CD4-positive, CD25-positive, alpha-beta regulatory T cell (primary cell): ENCODE results near the gene LMO7. TPM values are rescaled to one million over a fixed set of nuclear protein-coding genes. Genes with fewer than 3 reads are reported as not detected.
"Not testable (repeated sequence)": the region's sequence is repeated elsewhere in the genome, so short reads cannot be mapped to it uniquely, and the experiment has no call there.

ENCODE experiments used
- ATAC-seq, 2 donors: fragments of 150-1000 bp; cut with Tn5 transposase; one replicate each; pipeline ENCODE4 v1.10.0; 2021; ENCODE audit warnings: low read depth in 2 of 2, moderate number of reproducible peaks in 2 of 2, moderate library complexity in 1 of 2
- DNase-seq, 3 donors: peaks; one replicate each; pipeline versions ENCODE4 v3.0.0 to v3.0.0-alpha.2; 2012 to 2022; ENCODE audit warnings: mixed read lengths in 1 of 3
- H3K27ac ChIP-seq: one replicate; pipeline ENCODE4 v1.7.0; 2013; ENCODE audit warnings: mild to moderate bottlenecking, low read length; ENCODE audit not compliant: insufficient read depth, poor library complexity, severe bottlenecking
- H3K27me3 ChIP-seq: one replicate; pipeline ENCODE4 v1.7.0; 2013; ENCODE audit warnings: low read length; ENCODE audit not compliant: control insufficient read depth, insufficient read depth
- H3K36me3 ChIP-seq: one replicate; pipeline ENCODE4 v1.7.0; 2013; ENCODE audit warnings: mild to moderate bottlenecking, low read length, moderate library complexity; ENCODE audit not compliant: control insufficient read depth, insufficient read depth
- H3K4me1 ChIP-seq: 2 replicates; pipeline ENCODE4 v1.7.0; 2013; ENCODE audit warnings: mild to moderate bottlenecking, low read length; ENCODE audit not compliant: insufficient read depth, control insufficient read depth, poor library complexity, severe bottlenecking
- H3K4me3 ChIP-seq: one replicate; pipeline ENCODE4 v1.7.0; 2013; ENCODE audit warnings: low read depth, mild to moderate bottlenecking, low read length, moderate library complexity
- H3K9me3 ChIP-seq, 2 experiments: 1 replicate in 1 of 2; 2 replicates in 1 of 2; pipeline ENCODE4 v1.7.0; 2013; ENCODE audit warnings: low read length in 2 of 2, mild to moderate bottlenecking in 1 of 2, moderate library complexity in 1 of 2; ENCODE audit not compliant: control insufficient read depth in 2 of 2
- H3K27ac Mint-ChIP-seq, 3 donors: one replicate each; pipeline ENCODE4 v1.8.0; 2020 to 2022; ENCODE audit warnings: mild to moderate bottlenecking in 3 of 3, mixed read lengths in 3 of 3, moderate library complexity in 2 of 3
- H3K27me3 Mint-ChIP-seq: one replicate; pipeline ENCODE4 v1.8.0; 2022; ENCODE audit warnings: mild to moderate bottlenecking, mixed read lengths
- H3K36me3 Mint-ChIP-seq: one replicate; pipeline ENCODE4 v1.8.0; 2020; ENCODE audit warnings: mixed read lengths
- H3K4me1 Mint-ChIP-seq, 4 donors: one replicate each; pipeline ENCODE4 v1.8.0; 2020 to 2022; ENCODE audit warnings: mixed read lengths in 4 of 4, mild to moderate bottlenecking in 1 of 4
- H3K4me3 Mint-ChIP-seq, 4 donors: one replicate each; pipeline ENCODE4 v1.8.0; 2020 to 2022; ENCODE audit warnings: mild to moderate bottlenecking in 4 of 4, mixed read lengths in 4 of 4, moderate library complexity in 3 of 4
- H3K9me3 Mint-ChIP-seq, 7 donors: one replicate each; pipeline ENCODE4 v1.8.0; 2020 to 2022; ENCODE audit warnings: mixed read lengths in 7 of 7, mild to moderate bottlenecking in 3 of 7, moderate library complexity in 2 of 7
- polyA plus RNA-seq, 4 donors: library from polyadenylated mRNA; unstranded; fragments of 300-500 nt; fragmentation: Illumina TruSeq; gene quantifications; one replicate each; pipeline ENCODE4 v1.2.3, GENCODE V29; 2021
- total RNA-seq: library from RNA; stranded (reverse); gene quantifications from one replicate; pipeline ENCODE4 v1.2.3, GENCODE V29; 2022

The LMO7 gene
- total and polyA plus RNA-seq, 5 donors from 2014 or later: 4.2 to 22.5 (median 10.6) TPM

DNA sequence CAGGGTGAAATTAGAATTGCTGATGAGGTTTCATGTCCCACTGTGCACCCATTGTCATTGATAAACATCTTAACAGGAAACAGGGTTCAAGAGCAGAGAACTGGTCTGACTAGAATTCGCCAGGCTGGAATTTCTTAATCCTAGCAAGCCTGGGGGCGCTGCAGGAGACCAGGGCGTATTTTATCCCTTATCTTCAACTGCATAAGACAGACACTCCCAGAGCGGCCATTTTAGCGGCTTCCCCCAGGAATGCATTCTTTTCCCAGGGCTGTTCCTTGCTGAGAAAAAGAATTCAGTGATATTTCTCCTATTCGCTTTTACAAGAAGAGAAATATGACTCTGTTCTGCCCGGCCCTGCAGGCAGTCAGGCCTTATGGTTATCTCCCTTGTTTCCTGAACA, 63.6 kb downstream of the LMO7 start:
- H3K4me1 Mint-ChIP-seq: not testable (repeated sequence)

GRCh38 chr13:75700552-75700951, 64.4 kb downstream of the LMO7 start:
- ATAC-seq: no peak
- peaks cover 2% of the 10 kb centered on the region for H3K27me3 Mint-ChIP-seq
- no peak overlapping the region for H3K4me3 Mint-ChIP-seq
- no peaks in the 10 kb centered on the region for H3K27me3 ChIP-seq
- H3K4me1 Mint-ChIP-seq: peaks cover 6 to 10% (median 9%) of the 10 kb centered on the region in 4 donors
- no peaks in the 10 kb centered on the region for H3K36me3 ChIP-seq
- peaks cover 4% of the 10 kb centered on the region for H3K4me1 ChIP-seq
- DNase-seq: no peak
- H3K27ac Mint-ChIP-seq: no peak overlapping the region
- no peak overlapping the region for H3K27ac ChIP-seq
- H3K9me3 Mint-ChIP-seq: peaks cover 0 to 3% (median 0%) of the 10 kb centered on the region in 7 donors
- no peaks in the 10 kb centered on the region for H3K9me3 ChIP-seq
- no peaks in the 10 kb centered on the region for H3K36me3 Mint-ChIP-seq
- H3K4me3 ChIP-seq: no peak overlapping the region

More for the DNA sequence above, 63.6 kb downstream of the LMO7 start:
- H3K27ac Mint-ChIP-seq, H3K36me3 Mint-ChIP-seq, H3K36me3 ChIP-seq, DNase-seq, H3K4me3 ChIP-seq, H3K4me3 Mint-ChIP-seq, H3K4me1 ChIP-seq, ATAC-seq, H3K27ac ChIP-seq, H3K27me3 ChIP-seq, H3K27me3 Mint-ChIP-seq, H3K9me3 ChIP-seq, H3K9me3 Mint-ChIP-seq: not testable (repeated sequence)

- H3K36me3 Mint-ChIP-seq: no peaks in the 10 kb centered on the region
- no peak for DNase-seq
- H3K9me3 Mint-ChIP-seq: peaks cover 0 to 3% (median 0%) of the 10 kb centered on the region in 7 donors
- Histone ChIP-seq H3K4me1 (no peaks in the 10 kb centered on the region), H3K4me3 (no peak overlapping the region), H3K27ac (no peak overlapping the region), H3K9me3 (no peaks in the 10 kb centered on the region), H3K36me3 (no peaks in the 10 kb centered on the region), H3K27me3 (no peaks in the 10 kb centered on the region)
- no peak overlapping the region for H3K27ac Mint-ChIP-seq
- no peaks in the 10 kb centered on the region for H3K27me3 Mint-ChIP-seq
- peaks cover 4 to 8% (median 5%) of the 10 kb centered on the region in 4 donors for H3K4me1 Mint-ChIP-seq
- ATAC-seq: no peak
- H3K4me3 Mint-ChIP-seq: no peak overlapping the region
Observed at GRCh38 chr13:75702476-75702875, 66.3 kb downstream of the LMO7 start.

DNA sequence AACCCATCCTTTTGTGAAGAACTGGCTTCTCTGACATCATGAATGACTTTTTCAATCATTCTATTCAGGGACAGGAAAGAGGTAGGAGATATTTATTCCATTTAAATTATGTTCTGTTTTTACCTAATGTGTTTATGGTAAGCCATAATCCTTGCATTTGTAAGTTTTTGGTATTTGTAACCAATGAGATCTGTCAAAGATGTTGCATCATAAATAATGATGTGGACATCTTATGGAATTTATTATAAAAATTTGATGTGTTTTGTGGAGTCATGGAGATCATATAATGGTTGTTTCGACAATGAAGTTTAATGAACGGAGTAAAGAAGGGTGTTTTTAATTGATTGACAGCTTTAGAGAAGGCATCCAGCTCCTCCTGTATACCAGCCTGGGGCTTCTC, 67.6 kb downstream of the LMO7 start:
- no peaks in the 10 kb centered on the region for H3K36me3 ChIP-seq
- H3K27ac Mint-ChIP-seq: no peak overlapping the region
- H3K27ac ChIP-seq: no peak overlapping the region
- no peaks in the 10 kb centered on the region for H3K4me1 ChIP-seq
- H3K9me3 Mint-ChIP-seq: peaks cover 0 to 3% (median 0%) of the 10 kb centered on the region in 7 donors
- H3K4me3 Mint-ChIP-seq: no peak overlapping the region
- DNase-seq (no peak), ATAC-seq (no peak)
- no peaks in the 10 kb centered on the region for H3K27me3 ChIP-seq
- H3K36me3 Mint-ChIP-seq: no peaks in the 10 kb centered on the region
- H3K4me3 ChIP-seq: no peak overlapping the region
- H3K9me3 ChIP-seq: no peaks in the 10 kb centered on the region
- H3K4me1 Mint-ChIP-seq: peaks cover 4 to 8% (median 5%) of the 10 kb centered on the region in 4 donors
- H3K27me3 Mint-ChIP-seq: no peaks in the 10 kb centered on the region

DNA sequence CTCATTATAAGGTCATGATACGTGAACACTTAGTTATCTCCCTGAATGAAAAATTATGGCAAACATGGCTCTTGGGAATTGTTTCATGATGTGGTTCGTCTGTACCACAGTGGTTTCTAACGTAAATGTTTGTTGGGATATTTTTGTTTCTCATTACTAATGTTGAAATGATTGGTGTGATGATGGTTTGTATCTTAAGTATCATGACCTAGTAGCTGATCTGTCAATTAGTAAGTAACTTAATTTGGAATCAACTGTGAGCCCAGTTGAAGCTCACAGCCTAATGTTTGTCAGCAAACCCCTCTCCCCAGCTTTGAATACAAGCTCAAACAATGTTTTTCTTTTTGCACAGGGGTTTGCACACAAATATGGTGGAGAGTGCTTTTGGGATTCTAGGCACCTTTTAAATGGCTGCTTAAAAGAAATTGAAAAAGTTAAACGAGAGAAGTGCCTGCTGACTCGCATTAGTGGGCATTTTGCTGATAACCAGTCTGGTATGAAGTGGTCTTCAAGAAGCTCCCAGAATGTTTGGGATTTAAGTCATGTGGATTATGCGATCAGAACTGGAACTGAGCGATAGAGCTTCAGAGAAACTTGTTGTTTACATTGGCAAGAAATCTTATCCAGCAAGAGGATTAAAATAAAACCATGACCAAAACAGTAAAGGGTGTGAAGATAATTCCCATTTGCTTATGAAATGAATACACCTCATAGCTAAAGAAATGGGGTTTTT, 68.2 kb downstream of the LMO7 start:
- Histone ChIP-seq H3K36me3 (no peaks in the 10 kb centered on the region), H3K27me3 (no peaks in the 10 kb centered on the region), H3K27ac (no peak overlapping the region), H3K9me3 (no peaks in the 10 kb centered on the region), H3K4me1 (no peaks in the 10 kb centered on the region), H3K4me3 (no peak overlapping the region)
- Mint-ChIP-seq H3K27ac (no peak overlapping the region), H3K4me3 (no peak overlapping the region), H3K27me3 (no peaks in the 10 kb centered on the region), H3K9me3 (peaks cover 0 to 1% (median 0%) of the 10 kb centered on the region in 7 donors), H3K36me3 (no peaks in the 10 kb centered on the region), H3K4me1 (peaks cover 4 to 8% (median 5%) of the 10 kb centered on the region in 4 donors)
- ATAC-seq (no peak), DNase-seq (no peak)

DNA sequence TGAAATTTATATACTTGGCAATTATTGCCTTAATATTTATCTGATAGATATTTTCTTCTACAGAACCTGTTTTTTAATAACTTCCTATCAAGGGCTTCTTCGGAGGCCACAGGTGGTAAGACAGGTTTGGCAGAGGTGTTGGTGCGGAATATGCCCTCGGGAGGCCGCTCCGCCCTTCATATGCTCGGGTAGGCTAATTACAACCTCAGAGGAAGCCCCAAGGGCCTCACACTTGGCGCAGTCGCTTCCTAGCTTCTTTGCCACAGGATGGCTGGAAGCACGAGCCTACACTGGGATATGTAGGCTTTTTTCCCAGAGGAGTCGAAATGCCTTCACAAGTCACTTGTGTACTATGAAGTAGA, 68.8 kb downstream of the LMO7 start:
- no peaks in the 10 kb centered on the region for H3K9me3 Mint-ChIP-seq
- no peak for ATAC-seq

DNA sequence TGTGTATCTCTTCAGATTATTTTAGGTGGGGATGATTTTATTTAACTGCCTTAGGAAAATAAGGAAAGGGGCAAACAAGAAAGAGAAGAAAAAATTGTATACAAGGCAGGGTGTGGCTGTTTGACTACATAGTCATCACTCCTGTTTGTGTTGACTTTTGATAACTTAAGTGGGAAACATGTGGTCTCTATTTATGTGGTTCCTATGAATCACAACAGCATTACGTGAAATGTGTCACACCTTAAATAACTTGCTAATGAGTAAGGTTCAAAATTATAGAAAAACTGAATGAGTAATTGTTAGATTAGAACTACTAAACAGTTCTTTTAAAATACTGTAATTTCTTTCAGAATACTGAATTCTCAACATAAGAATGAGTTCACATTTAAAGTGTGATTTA, 69.3 kb downstream of the LMO7 start:
- no peaks in the 10 kb centered on the region for H3K36me3 ChIP-seq
- H3K4me3 Mint-ChIP-seq: no peak overlapping the region
- ATAC-seq (peak in 1 of 2 donors; percentile 46), DNase-seq (no peak)
- H3K27ac Mint-ChIP-seq: peak overlapping the region in 2 of 3 donors; percentile 0 to 62
- peaks cover 4 to 8% (median 5%) of the 10 kb centered on the region in 4 donors for H3K4me1 Mint-ChIP-seq
- no peak overlapping the region for H3K27ac ChIP-seq
- no peaks in the 10 kb centered on the region for H3K9me3 Mint-ChIP-seq
- no peak overlapping the region for H3K4me3 ChIP-seq
- no peaks in the 10 kb centered on the region for H3K27me3 Mint-ChIP-seq
- no peaks in the 10 kb centered on the region for H3K36me3 Mint-ChIP-seq
- no peaks in the 10 kb centered on the region for H3K9me3 ChIP-seq
- no peaks in the 10 kb centered on the region for H3K27me3 ChIP-seq
- no peaks in the 10 kb centered on the region for H3K4me1 ChIP-seq

More for the DNA sequence above, 68.8 kb downstream of the LMO7 start:
- Histone ChIP-seq H3K4me1 (no peaks in the 10 kb centered on the region), H3K9me3 (no peaks in the 10 kb centered on the region), H3K27ac (no peak overlapping the region), H3K27me3 (no peaks in the 10 kb centered on the region), H3K4me3 (no peak overlapping the region), H3K36me3 (no peaks in the 10 kb centered on the region)
- Mint-ChIP-seq H3K36me3 (no peaks in the 10 kb centered on the region), H3K4me1 (peaks cover 4 to 8% (median 5%) of the 10 kb centered on the region in 4 donors), H3K27ac (peak overlapping the region in 2 of 3 donors; percentile 32 to 62), H3K4me3 (no peak overlapping the region), H3K27me3 (no peaks in the 10 kb centered on the region)
- no peak for DNase-seq

GRCh38 chr13:75705908-75706307, 69.8 kb downstream of the LMO7 start:
- Mint-ChIP-seq H3K27me3 (no peaks in the 10 kb centered on the region), H3K4me3 (no peak overlapping the region), H3K36me3 (no peaks in the 10 kb centered on the region), H3K4me1 (peaks cover 4 to 8% (median 5%) of the 10 kb centered on the region in 4 donors), H3K27ac (no peak overlapping the region), H3K9me3 (no peaks in the 10 kb centered on the region)
- Histone ChIP-seq H3K9me3 (no peaks in the 10 kb centered on the region), H3K4me1 (no peaks in the 10 kb centered on the region), H3K36me3 (no peaks in the 10 kb centered on the region), H3K4me3 (no peak overlapping the region), H3K27me3 (no peaks in the 10 kb centered on the region), H3K27ac (no peak overlapping the region)
- DNase-seq (no peak), ATAC-seq (no peak)
